ENCODE data around the gene CTIF.

DNA sequence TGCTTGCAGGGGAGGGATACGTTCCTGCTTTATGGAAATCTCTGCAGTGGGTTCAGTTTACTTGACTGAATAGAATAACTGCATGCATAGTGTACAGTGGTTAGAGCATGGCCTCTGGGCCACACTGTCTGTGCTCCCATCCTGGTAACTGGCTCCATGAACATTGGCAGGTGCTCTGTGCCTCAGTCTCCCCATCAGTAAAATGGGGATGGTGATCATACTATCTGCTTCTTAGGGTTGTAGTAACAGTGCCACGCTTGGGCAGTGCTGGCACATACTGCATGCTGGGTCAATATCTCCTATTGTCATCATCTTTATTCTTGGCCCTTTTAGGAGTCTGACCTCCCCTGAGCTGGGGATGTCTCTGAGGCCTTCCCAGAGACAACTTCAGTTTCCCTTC lies 117.3 kb downstream of the CTIF start:
- TF ChIP-seq EZH2 (IDR thresholded peaks at IDR 0.05) (no peak), POLR2AphosphoS5 (IDR thresholded peaks at IDR 0.05; ENCODE audit: borderline replicate concordance, low read depth, low read length) (no peak), FOXP2 (optimal IDR thresholded peaks at IDR 0.05; ENCODE audit: control extremely low read depth, extremely low read length, insufficient read depth) (no peak)
